Transverse colon (tissue), 4 donors: ENCODE data around the gene PANK3. TPM values are rescaled to one million over a fixed set of nuclear protein-coding genes. Genes with fewer than 3 reads are reported as not detected.
"Not testable (repeated sequence)": the region's sequence is repeated elsewhere in the genome, so short reads cannot be mapped to it uniquely, and the experiment has no call there.

Experiments used
- DNase-seq: peaks from one replicate; pipeline ENCODE4 v3.0.0-alpha.2; 2019
- H3K27ac ChIP-seq, 4 donors: fragments of 200-600 bp; sonication (generic); 2 replicates each; pipeline ENCODE4 v1.5.1; 2016 to 2018; ENCODE audit warnings: inconsistent platforms in 4 of 4
- H3K27me3 ChIP-seq: fragments of 200-600 bp; sonication (generic); 2 replicates; pipeline ENCODE4 v1.5.1; 2017; ENCODE audit warnings: inconsistent platforms
- H3K36me3 ChIP-seq, 4 donors: fragments of 200-600 bp; sonication (generic); 2 replicates each; pipeline ENCODE4 v1.5.1; 2017 to 2019; ENCODE audit warnings: inconsistent platforms in 4 of 4
- H3K4me1 ChIP-seq, 4 donors: fragments of 200-600 bp; sonication (generic); 2 replicates each; pipeline ENCODE4 v1.5.1; 2017 to 2020; ENCODE audit warnings: inconsistent platforms in 4 of 4
- H3K4me3 ChIP-seq, 4 donors: fragments of 200-600 bp; sonication (generic); 1 replicate in 1 of 4; 2 replicates in 3 of 4; pipeline versions ENCODE4 v1.5.1 to v1.6.1; 2017 to 2019; ENCODE audit warnings: inconsistent platforms in 4 of 4
- H3K9me3 ChIP-seq, 2 donors: fragments of 200-600 bp; sonication (generic); 2 replicates each; pipeline ENCODE4 v1.5.1; 2017 to 2019; ENCODE audit warnings: inconsistent platforms in 2 of 2
- CTCF ChIP-seq, 5 experiments: fragments of 200-600 bp in 3 of 5; fragments of 450-650 bp in 2 of 5; sonication (generic) in 3 of 5; IDR thresholded peaks; 1 replicate in 2 of 5; 2 replicates in 3 of 5; pipeline ENCODE4 v1.5.1; 2016 to 2017; ENCODE audit warnings: antibody characterized with exemption in 5 of 5, inconsistent platforms in 3 of 5, mild to moderate bottlenecking in 2 of 5, moderate library complexity in 1 of 5
- EP300 ChIP-seq: sonication (generic); formaldehyde crosslinking; IDR thresholded peaks from one replicate; pipeline ENCODE4 v1.6.1; 2017; ENCODE audit warnings: antibody characterized with exemption, low read depth
- POLR2A ChIP-seq: fragments of 450-650 bp; IDR thresholded peaks from one replicate; pipeline ENCODE4 v1.6.1; 2016; ENCODE audit warnings: antibody characterized with exemption, mild to moderate bottlenecking, moderate library complexity
- POLR2AphosphoS5 ChIP-seq, 3 donors: sonication (generic); formaldehyde crosslinking; IDR thresholded peaks; one replicate each; pipeline ENCODE4 v1.6.1; 2016; ENCODE audit warnings: antibody characterized with exemption in 3 of 3
- WGBS, 2 donors: methylation state at CpG; one replicate each; pipeline ENCODE4 v1.1.5; 2018; ENCODE audit warnings: low coverage in 1 of 2; 5-methylcytosine and 5-hydroxymethylcytosine counted together
- in situ Hi-C, 4 donors: fragments of 200-750 bp; cut with MboI; loops; one replicate each; pipeline versions ENCODE4 v1.15.0 to v1.15.1; 2017; ENCODE audit warnings: low sequenced_read_pairs in 3 of 4, low pct_ligation_motif_present in 1 of 4, low pct_unique_long_range_greater_than_20kb in 1 of 4
- intact Hi-C: fragments of 100-400 bp; cut with DNase I; formaldehyde crosslinking; loops from one replicate; pipeline ENCODE4 v1.15.1; 2023; ENCODE audit warnings: low total_unique reads
- total RNA-seq, 4 donors: library from RNA; depleted of rRNA; stranded (reverse); fragments of >200 nt; gene quantifications; one replicate each; pipeline ENCODE4 v1.1.0, GENCODE V29; 2016

Gene PANK3
- total RNA-seq, 4 donors from 2014 or later, result 48.6 to 93.8 (median 61.2) TPM

GRCh38 chr5:168590666-168591065 lies 11.5 kb upstream of the PANK3 start:
- no peaks in the 10 kb centered on the region for H3K9me3 ChIP-seq
- no peaks in the 10 kb centered on the region for H3K36me3 ChIP-seq
- peaks cover 3 to 36% (median 17%) of the 10 kb centered on the region in 4 donors for H3K4me1 ChIP-seq
- H3K4me3 ChIP-seq, result no peak overlapping the region
- in situ Hi-C loops (no loop called here), intact Hi-C loops (no loop called here)
- H3K27me3 ChIP-seq, result no peaks in the 10 kb centered on the region
- TF ChIP-seq EP300 (no peak), POLR2AphosphoS5 (IDR thresholded peaks at IDR 0.05) (no peak), CTCF (IDR thresholded peaks at IDR 0.05) (no peak), POLR2A (no peak)
- WGBS, 2 donors, result 45 to 60% methylated on average over 2 to 3 of the region's 3 CpGs
- H3K27ac ChIP-seq, result peak overlapping the region; percentile 76 to 88 (median 82)
- DNase-seq, result peak; percentile 59

- Histone ChIP-seq H3K9me3 (no peaks in the 10 kb centered on the region), H3K27ac (no peak overlapping the region), H3K36me3 (no peaks in the 10 kb centered on the region), H3K4me1 (peaks cover 3 to 36% (median 17%) of the 10 kb centered on the region in 4 donors), H3K27me3 (no peaks in the 10 kb centered on the region), H3K4me3 (no peak overlapping the region)
- no peak for DNase-seq
- TF ChIP-seq POLR2AphosphoS5 (IDR thresholded peaks at IDR 0.05), result no peak
- TF ChIP-seq POLR2A, result no peak
- no peak for TF ChIP-seq CTCF (IDR thresholded peaks at IDR 0.05)
- no peak for TF ChIP-seq EP300
- intact Hi-C loops, result loop anchor here (10.0 kb wide), 1 partner anchor 103 kb away; the partner anchor contains the start of gene RARS1
- WGBS, 2 donors, result 83 to 95% methylated on average over 1 to 5 of the region's 5 CpGs
- in situ Hi-C loops, result no loop called here
These were observed 8.8 kb upstream of the PANK3 start for GRCh38 chr5:168587987-168588386.

GRCh38 chr5:168585119-168585856 lies 6.1 kb upstream of the PANK3 start:
- no peaks in the 10 kb centered on the region for H3K27me3 ChIP-seq
- H3K4me3 ChIP-seq, result no peak overlapping the region
- intact Hi-C loops, result loop anchor here (10.0 kb wide), 1 partner anchor 100 kb away; the partner anchor contains the start of gene RARS1
- no peak for DNase-seq
- 66 to 80% methylated on average over 3 to 5 of the region's 5 CpGs for WGBS, 2 donors
- no peak for TF ChIP-seq CTCF (IDR thresholded peaks at IDR 0.05)
- no peak for TF ChIP-seq POLR2AphosphoS5 (IDR thresholded peaks at IDR 0.05)
- no peak for TF ChIP-seq EP300
- no peak for TF ChIP-seq POLR2A
- no peaks in the 10 kb centered on the region for H3K9me3 ChIP-seq
- H3K4me1 ChIP-seq, result peaks cover 0 to 17% (median 5%) of the 10 kb centered on the region in 4 donors
- in situ Hi-C loops, result no loop called here
- no peak overlapping the region for H3K27ac ChIP-seq
- no peaks in the 10 kb centered on the region for H3K36me3 ChIP-seq

GRCh38 chr5:168583742-168584482 lies 4.7 kb upstream of the PANK3 start:
- no peaks in the 10 kb centered on the region for H3K36me3 ChIP-seq
- DNase-seq, result no peak
- no peak overlapping the region for H3K27ac ChIP-seq
- WGBS, 2 donors, result 40 to 58% methylated on average over 2 of the region's 2 CpGs
- in situ Hi-C loops, result no loop called here
- no peaks in the 10 kb centered on the region for H3K27me3 ChIP-seq
- intact Hi-C loops, result loop anchor here (10.0 kb wide), 1 partner anchor 99 kb away; the partner anchor contains the start of gene RARS1
- H3K4me1 ChIP-seq, result peaks cover 4 to 9% (median 6%) of the 10 kb centered on the region in 4 donors
- no peak overlapping the region for H3K4me3 ChIP-seq
- TF ChIP-seq EP300 (no peak), POLR2AphosphoS5 (IDR thresholded peaks at IDR 0.05) (no peak), POLR2A (no peak), CTCF (IDR thresholded peaks at IDR 0.05) (no peak)
- H3K9me3 ChIP-seq, result no peaks in the 10 kb centered on the region

GRCh38 chr5:168580814-168581469 lies 1.8 kb upstream of the PANK3 start:
- Histone ChIP-seq H3K27ac (peak overlapping the region in 1 of 4 donors; percentile 99), H3K4me1 (peaks cover 13 to 30% (median 23%) of the 10 kb centered on the region in 4 donors)
- H3K36me3 ChIP-seq, in situ Hi-C loops, H3K9me3 ChIP-seq, H3K4me3 ChIP-seq, DNase-seq, H3K27me3 ChIP-seq: not testable (repeated sequence)
- intact Hi-C loops, result loop anchor here (10.0 kb wide), 1 partner anchor 96 kb away; the partner anchor contains the start of gene RARS1
- 86% methylated on average over 7 of the region's 7 CpGs for WGBS, 2 donors
